ENCODE data around the gene SPNS2.

SPNS2 gene

DNA sequence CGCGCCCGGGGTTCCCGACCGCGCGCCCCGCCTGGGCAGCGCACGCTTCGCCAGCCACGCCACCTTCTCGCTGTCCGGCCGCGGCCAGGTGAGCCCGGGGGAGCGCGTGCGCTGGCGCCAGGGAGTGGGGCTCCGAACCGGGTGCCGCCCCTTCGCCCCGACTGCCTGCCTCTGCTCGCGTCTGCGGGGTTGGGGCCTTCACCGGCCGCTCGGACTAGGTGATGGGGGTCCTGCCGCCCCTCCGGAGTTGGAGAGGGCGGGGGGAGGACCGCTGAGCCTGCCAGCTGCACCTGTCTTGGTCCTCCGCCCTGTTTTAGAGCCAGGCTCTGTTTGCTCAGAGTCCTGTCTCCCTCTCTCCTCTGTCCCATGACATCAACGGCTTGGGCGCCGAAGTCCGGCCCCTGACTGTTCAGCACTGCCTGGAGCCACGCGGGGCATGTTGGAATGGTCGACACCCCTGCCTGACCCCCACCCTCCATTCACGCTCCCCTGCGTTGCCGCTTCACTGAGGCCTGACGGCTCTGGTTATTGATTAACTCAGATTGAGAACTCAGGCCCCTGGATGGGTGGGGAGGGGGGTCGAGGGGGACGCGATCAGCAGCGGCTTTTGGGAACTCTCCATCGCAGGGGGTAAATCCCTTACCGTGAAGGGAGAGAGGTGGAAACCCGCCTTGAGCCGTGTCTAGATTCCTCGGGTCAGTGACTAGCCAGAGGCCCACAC, 86.4 kb downstream of the SPNS2 start:
- DNase-seq (ENCODE audit: low read depth in 1 of 2, low spot score in 1 of 2): no peak

GRCh38 chr17:4585638-4585994, 86.9 kb downstream of the SPNS2 start:
- DNase-seq (ENCODE audit: low read depth in 1 of 2, low spot score in 1 of 2): no peak

GRCh38 chr17:4586043-4586442, 87.4 kb downstream of the SPNS2 start:
- no peak for DNase-seq (ENCODE audit: low read depth in 1 of 2, low spot score in 1 of 2)

- no peak for DNase-seq (ENCODE audit: low read depth in 1 of 2, low spot score in 1 of 2)
Observed at GRCh38 chr17:4587195-4587594, 88.5 kb downstream of the SPNS2 start.

DNA sequence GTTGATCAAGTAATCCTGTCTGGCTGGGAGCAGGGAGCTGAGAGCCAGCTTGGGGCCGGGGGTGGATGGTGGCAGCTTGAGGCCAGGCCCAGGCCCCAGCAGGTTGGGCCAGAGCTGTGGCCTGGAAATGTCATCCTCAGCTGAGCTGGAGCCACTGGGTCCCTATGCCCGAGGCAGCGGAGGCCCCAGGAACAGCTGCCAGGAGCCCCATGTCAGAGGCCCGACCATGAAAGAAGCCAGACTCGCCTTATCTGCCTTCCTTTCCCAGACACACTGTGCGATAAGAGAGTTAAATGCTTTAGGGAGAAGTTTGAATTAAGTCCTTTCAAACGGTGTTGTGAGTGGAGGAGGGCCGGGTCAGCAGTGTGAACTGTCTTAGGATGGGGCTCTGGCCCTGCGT, 89.1 kb downstream of the SPNS2 start:
- no peak for DNase-seq (ENCODE audit: low read depth in 1 of 2, low spot score in 1 of 2)

DNA sequence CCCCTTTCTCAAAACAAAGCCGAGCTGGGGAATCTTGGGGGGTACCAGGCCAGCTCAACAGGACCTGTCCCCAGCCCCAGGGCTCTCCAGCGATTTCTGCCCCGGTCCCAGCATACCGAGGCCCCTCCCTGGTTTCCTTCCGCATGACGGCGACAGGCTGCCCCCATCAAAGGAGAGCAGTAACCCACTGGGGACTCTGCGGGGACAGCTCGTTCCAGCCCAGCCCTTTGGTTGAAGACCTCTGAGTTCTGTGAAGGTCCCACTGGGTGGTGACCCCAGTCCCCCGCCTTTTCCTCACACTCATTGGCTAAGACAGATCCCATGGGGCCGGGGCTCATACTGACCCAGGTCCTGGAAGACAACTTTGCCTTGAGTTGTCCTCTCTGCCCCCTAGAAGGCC, 89.7 kb downstream of the SPNS2 start:
- DNase-seq (ENCODE audit: low read depth in 1 of 2, low spot score in 1 of 2): no peak
